GM06990 (cell line): ENCODE data around the gene SLC6A18.

ENCODE experiments used
- DNase-seq: peaks from one replicate; pipeline ENCODE4 v3.0.0-alpha.2; 2011; ENCODE audit not compliant: insufficient read length; ENCODE audit errors: extremely low read depth
- H3K27me3 ChIP-seq: replicated peaks from 2 replicates; pipeline ENCODE4 v1.6.0; 2011; ENCODE audit warnings: low read length; ENCODE audit not compliant: control insufficient read depth, insufficient read depth
- H3K36me3 ChIP-seq: 2 replicates; pipeline ENCODE4 v1.5.1; 2011; ENCODE audit warnings: low read length; ENCODE audit not compliant: control insufficient read depth, insufficient read depth
- H3K4me3 ChIP-seq: replicated peaks from 2 replicates; pipeline ENCODE4 v1.5.1; 2011; ENCODE audit warnings: low read depth, mild to moderate bottlenecking, control low read depth, low read length
- CTCF ChIP-seq: IDR thresholded peaks from 2 replicates; pipeline ENCODE4 v1.5.1; 2011; ENCODE audit warnings: low read length, control low read depth, mild to moderate bottlenecking, inconsistent platforms; ENCODE audit not compliant: insufficient read depth, poor library complexity, severe bottlenecking

The SLC6A18 gene

GRCh38 chr5:1199649-1200494 lies 25.3 kb upstream of the SLC6A18 start:
- DNase-seq = no peak
- no peaks in the 10 kb centered on the region for H3K36me3 ChIP-seq
- no peak overlapping the region for H3K4me3 ChIP-seq
- no peaks in the 10 kb centered on the region; the same call in none of the 2 replicates for H3K27me3 ChIP-seq
- no peak for TF ChIP-seq CTCF

- no peak for DNase-seq
- no peak for TF ChIP-seq CTCF
- Histone ChIP-seq H3K27me3 (no peaks in the 10 kb centered on the region; the same call in 1 of the 2 replicates), H3K4me3 (no peak overlapping the region), H3K36me3 (no peaks in the 10 kb centered on the region)
Observed at GRCh38 chr5:1200495-1201326, 24.5 kb upstream of the SLC6A18 start.

GRCh38 chr5:1201327-1202025 lies 23.7 kb upstream of the SLC6A18 start, which contains the start of gene SLC6A19:
SLC6A19 (plus strand) TSS chr5:1201595; CDS start chr5:1201651, 56 bp downstream.
- DNase-seq = no peak
- Histone ChIP-seq H3K4me3 (no peak within 1 kb of the TSS), H3K27me3 (no peaks in the 10 kb centered on the region; the same call in 1 of the 2 replicates), H3K36me3 (no peaks in the 10 kb centered on the region)
- TF ChIP-seq CTCF = no peak

GRCh38 chr5:1202026-1202797 lies 23.0 kb upstream of the SLC6A18 start:
- TF ChIP-seq CTCF = no peak
- Histone ChIP-seq H3K36me3 (no peaks in the 10 kb centered on the region), H3K4me3 (no peak overlapping the region), H3K27me3 (no peaks in the 10 kb centered on the region; the same call in 1 of the 2 replicates)
- no peak for DNase-seq

GRCh38 chr5:1202798-1203185 lies 22.4 kb upstream of the SLC6A18 start:
- H3K27me3 ChIP-seq = no peaks in the 10 kb centered on the region; the same call in 1 of the 2 replicates
- H3K4me3 ChIP-seq = no peak overlapping the region
- no peaks in the 10 kb centered on the region for H3K36me3 ChIP-seq
- DNase-seq = no peak
- TF ChIP-seq CTCF = no peak
